Tongue (tissue), 2 donors: ENCODE measurements around the gene IGFALS. TPM values are rescaled to one million over a fixed set of nuclear protein-coding genes. Genes with fewer than 3 reads are reported as not detected.
A peak's percentile ranks its signal among the peaks of the same experiment; 100 is the strongest.

Source experiments
- DNase-seq: peaks from one replicate; pipeline ENCODE4 v3.0.0-alpha.2; 2015
- total RNA-seq: library from RNA; depleted of rRNA; stranded (reverse); fragments of >200 nt; gene quantifications from one replicate; pipeline ENCODE4 v1.2.3, GENCODE V29; 2014

Gene IGFALS
- total RNA-seq, 1 donor from 2014 or later, result 0.31 TPM

GRCh38 chr16:1764971-1765370 lies 28.5 kb downstream of the IGFALS start:
- no peak for DNase-seq

- DNase-seq, result peak; percentile 65
Observed at GRCh38 chr16:1763521-1764511, 29.7 kb downstream of the IGFALS start.

GRCh38 chr16:1762879-1763520 lies 30.5 kb downstream of the IGFALS start:
- DNase-seq, result no peak

- DNase-seq, result no peak
Observed at GRCh38 chr16:1762196-1762878, 31.2 kb downstream of the IGFALS start.

- no peak for DNase-seq
Observed at GRCh38 chr16:1761751-1762150, 31.8 kb downstream of the IGFALS start.

- no peak for DNase-seq
Observed at GRCh38 chr16:1760911-1761310, 32.6 kb downstream of the IGFALS start.

- DNase-seq, result no peak
Observed at GRCh38 chr16:1759511-1759910, 34.0 kb downstream of the IGFALS start.

- no peak for DNase-seq
Observed at GRCh38 chr16:1758923-1759322, 34.6 kb downstream of the IGFALS start.

GRCh38 chr16:1757714-1758461 lies 35.6 kb downstream of the IGFALS start:
- DNase-seq, result no peak

- DNase-seq, result no peak
Observed at GRCh38 chr16:1754204-1754603, 39.3 kb downstream of the IGFALS start.

GRCh38 chr16:1752853-1753252 lies 40.7 kb downstream of the IGFALS start:
- DNase-seq, result no peak

GRCh38 chr16:1751946-1752345 lies 41.6 kb downstream of the IGFALS start:
- DNase-seq, result no peak

- DNase-seq, result no peak
Observed at GRCh38 chr16:1749152-1750117, 44.1 kb downstream of the IGFALS start.

- no peak for DNase-seq
Observed at GRCh38 chr16:1747934-1748333, 45.6 kb downstream of the IGFALS start.

GRCh38 chr16:1746693-1747195 lies 46.8 kb downstream of the IGFALS start:
- no peak for DNase-seq

GRCh38 chr16:1745900-1746692 lies 47.4 kb downstream of the IGFALS start:
- DNase-seq, result peak; percentile 53

GRCh38 chr16:1745181-1745899 lies 48.2 kb downstream of the IGFALS start:
- DNase-seq, result no peak

- DNase-seq, result no peak
Observed at GRCh38 chr16:1744338-1744840, 49.1 kb downstream of the IGFALS start.
